Measurements from ENCODE around the gene PRLR. TPM values are rescaled to one million over a fixed set of nuclear protein-coding genes. Genes with fewer than 3 reads are reported as not detected.
A peak's percentile ranks its signal among the peaks of the same experiment; 100 is the strongest.

The PRLR gene
- total and polyA plus RNA-seq, 2 experiments from 2014 or later, result 0.31 to 2.2 TPM

GRCh38 chr5:35202319-35203111 is 27.8 kb downstream of the PRLR start:
- H3F3A ChIP-seq (replicated peaks; ENCODE audit: low read depth), result no peaks in the 10 kb centered on the region
- H3K4me2 ChIP-seq, result no peak overlapping the region
- H3K79me2 ChIP-seq (replicated peaks; ENCODE audit: insufficient read depth), result no peaks in the 10 kb centered on the region
- H3K27ac ChIP-seq (ENCODE audit: low read depth), result no peak overlapping the region
- no peaks in the 10 kb centered on the region for H4K20me1 ChIP-seq (replicated peaks; ENCODE audit: insufficient read depth)
- H3K4me1 Mint-ChIP-seq, result peaks cover 14% of the 10 kb centered on the region
- peak; percentile 86 for DNase-seq (ENCODE audit: low spot score)
- no peak overlapping the region for H2AFZ ChIP-seq
- no peaks in the 10 kb centered on the region for H3K36me3 Mint-ChIP-seq (ENCODE audit: low read depth)
- ATAC-seq, result peak; percentile 98
- TF ChIP-seq JUNB (IDR thresholded peaks at IDR 0.05; ENCODE audit: unreplicated experiment), result no peak
- TF ChIP-seq CTCF (conservative IDR thresholded peaks at IDR 0.05; ENCODE audit: low read depth in 2 of 2), result peak; percentile 79 to 86
- no peaks in the 10 kb centered on the region for H3K9me3 Mint-ChIP-seq
- no peak overlapping the region for H3K4me3 ChIP-seq
- H3K4me3 Mint-ChIP-seq, result no peak overlapping the region
- no peaks in the 10 kb centered on the region for H3K4me1 ChIP-seq (ENCODE audit: insufficient read depth)
- H3K9me2 ChIP-seq (ENCODE audit: insufficient read depth), result no peaks in the 10 kb centered on the region
- H3K36me3 ChIP-seq (ENCODE audit: insufficient read depth), result no peaks in the 10 kb centered on the region
- no peaks in the 10 kb centered on the region for H3K27me3 Mint-ChIP-seq (ENCODE audit: insufficient read depth, low read depth, poor library complexity)
- no peaks in the 10 kb centered on the region for H3K27me3 ChIP-seq (ENCODE audit: insufficient read depth)
- no peak overlapping the region for H3K27ac Mint-ChIP-seq

DNA sequence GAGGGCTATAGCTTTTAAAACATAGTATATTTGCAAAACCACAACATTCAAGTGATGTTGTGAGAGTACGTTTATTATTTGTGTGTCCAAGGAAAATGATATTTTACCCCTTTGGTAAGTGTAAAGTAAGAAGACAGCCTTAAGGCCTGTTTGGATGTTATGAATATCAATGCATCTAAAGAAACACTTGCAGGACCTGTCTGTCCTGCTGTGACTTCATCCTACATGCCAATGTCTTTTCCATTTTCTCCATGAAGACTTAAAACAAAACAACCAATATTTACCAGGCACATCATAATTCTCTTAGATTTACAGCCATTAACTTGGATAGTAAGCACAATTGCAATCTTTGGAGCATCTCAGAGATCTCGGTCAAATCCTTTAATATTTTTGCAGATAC is 29.0 kb downstream of the PRLR start:
- Histone ChIP-seq H3K27me3 (ENCODE audit: insufficient read depth) (no peaks in the 10 kb centered on the region), H4K20me1 (replicated peaks; ENCODE audit: insufficient read depth) (no peaks in the 10 kb centered on the region), H3K36me3 (ENCODE audit: insufficient read depth) (no peaks in the 10 kb centered on the region), H3K4me3 (no peak overlapping the region), H3K4me1 (ENCODE audit: insufficient read depth) (no peaks in the 10 kb centered on the region), H3K9me2 (ENCODE audit: insufficient read depth) (no peaks in the 10 kb centered on the region), H3K4me2 (no peak overlapping the region), H2AFZ (no peak overlapping the region), H3K27ac (ENCODE audit: low read depth) (no peak overlapping the region), H3F3A (replicated peaks; ENCODE audit: low read depth) (no peaks in the 10 kb centered on the region), H3K79me2 (replicated peaks; ENCODE audit: insufficient read depth) (no peaks in the 10 kb centered on the region)
- Mint-ChIP-seq H3K4me3 (no peak overlapping the region), H3K4me1 (peaks cover 14% of the 10 kb centered on the region), H3K9me3 (no peaks in the 10 kb centered on the region), H3K36me3 (ENCODE audit: low read depth) (no peaks in the 10 kb centered on the region), H3K27me3 (ENCODE audit: insufficient read depth, low read depth, poor library complexity) (no peaks in the 10 kb centered on the region), H3K27ac (no peak overlapping the region)
- DNase-seq (ENCODE audit: low spot score) (no peak), ATAC-seq (no peak)
- TF ChIP-seq ZNF331 (CRISPR knock-in tag; IDR thresholded peaks at IDR 0.05; ENCODE audit: low read depth) (no peak), NANOG (IDR thresholded peaks at IDR 0.05; ENCODE audit: borderline replicate concordance) (no peak), POLR2AphosphoS5 (IDR thresholded peaks at IDR 0.05; ENCODE audit: low read depth) (no peak), CTCF (conservative IDR thresholded peaks at IDR 0.05; ENCODE audit: low read depth in 2 of 2) (no peak), EZH2 (IDR thresholded peaks at IDR 0.05; ENCODE audit: low read depth, unreplicated experiment) (no peak), STAT1 (IDR thresholded peaks at IDR 0.05; ENCODE audit: unreplicated experiment) (no peak), ETS1 (IDR thresholded peaks at IDR 0.05) (no peak), JUNB (IDR thresholded peaks at IDR 0.05; ENCODE audit: unreplicated experiment) (no peak), CREB1 (CRISPR knock-in tag; IDR thresholded peaks at IDR 0.05; ENCODE audit: low read depth) (no peak), ZNF114 (CRISPR knock-in tag; IDR thresholded peaks at IDR 0.05) (no peak), REST (IDR thresholded peaks at IDR 0.05; ENCODE audit: unreplicated experiment) (no peak)
